ENCODE data around the gene PLCB1.

PLCB1 gene

GRCh38 chr20:8756410-8756809, 624.3 kb downstream of the PLCB1 start:
- DNase-seq, result peak; percentile 65

GRCh38 chr20:8757146-8757545, 625.1 kb downstream of the PLCB1 start:
- peak; percentile 91 for DNase-seq

GRCh38 chr20:8764344-8764962, 632.4 kb downstream of the PLCB1 start:
- DNase-seq, result no peak

- no peak for DNase-seq
These were observed 634.9 kb downstream of the PLCB1 start for GRCh38 chr20:8766868-8767390.

GRCh38 chr20:8774412-8774811, 642.3 kb downstream of the PLCB1 start:
- no peak for DNase-seq

GRCh38 chr20:8777911-8778310, 645.8 kb downstream of the PLCB1 start:
- DNase-seq, result no peak

GRCh38 chr20:8778387-8778786, 646.3 kb downstream of the PLCB1 start:
- no peak for DNase-seq

GRCh38 chr20:8780915-8781314, 648.8 kb downstream of the PLCB1 start:
- no peak for DNase-seq

GRCh38 chr20:8782804-8783203, 650.7 kb downstream of the PLCB1 start:
- no peak for DNase-seq

GRCh38 chr20:8783734-8784133, 651.7 kb downstream of the PLCB1 start:
- DNase-seq, result no peak

GRCh38 chr20:8786383-8786782, 654.3 kb downstream of the PLCB1 start:
- no peak for DNase-seq

- DNase-seq, result no peak
These were observed 655.0 kb downstream of the PLCB1 start for GRCh38 chr20:8787090-8787489.

- no peak for DNase-seq
These were observed 656.2 kb downstream of the PLCB1 start for GRCh38 chr20:8788275-8788674.

- DNase-seq, result no peak
These were observed 656.8 kb downstream of the PLCB1 start for GRCh38 chr20:8788831-8789230.

GRCh38 chr20:8790442-8791074, 658.5 kb downstream of the PLCB1 start:
- DNase-seq, result peak; percentile 48

- no peak for DNase-seq
These were observed 663.3 kb downstream of the PLCB1 start for GRCh38 chr20:8795404-8795803.

- no peak for DNase-seq
These were observed 664.1 kb downstream of the PLCB1 start for GRCh38 chr20:8796088-8796660.

- peak; percentile 15 for DNase-seq
These were observed 666.4 kb downstream of the PLCB1 start for GRCh38 chr20:8798505-8798904.

- DNase-seq, result no peak
These were observed 668.0 kb downstream of the PLCB1 start for GRCh38 chr20:8800089-8800488.

GRCh38 chr20:8801686-8802085, 669.6 kb downstream of the PLCB1 start:
- DNase-seq, result no peak

- DNase-seq, result no peak
These were observed 671.0 kb downstream of the PLCB1 start for GRCh38 chr20:8803065-8803464.

- DNase-seq, result no peak
These were observed 671.9 kb downstream of the PLCB1 start for GRCh38 chr20:8803941-8804340.

GRCh38 chr20:8805737-8806442, 673.8 kb downstream of the PLCB1 start:
- DNase-seq, result no peak
